ENCODE data around the gene LPCAT3. TPM values are rescaled to one million over a fixed set of nuclear protein-coding genes. Genes with fewer than 3 reads are reported as not detected.
"Not testable (repeated sequence)": the region's sequence is repeated elsewhere in the genome, so short reads cannot be mapped to it uniquely, and the experiment has no call there.

The LPCAT3 gene
- 100 to 1,000 TPM in 1 of 8 experiments, 10 to 100 TPM in 5, 1 to 10 TPM in 2; 7.8 to 168 (median 19.7) TPM for total RNA-seq

GRCh38 chr12:7018350-7019042 is at the start of gene LPCAT3:
Gene LPCAT3 (minus strand): TSS chr12:7018476. CDS start chr12:7018424, 52 bp downstream.
- peak within 1 kb of the TSS; percentile 24 to 56 for H3K27ac ChIP-seq
- WGBS, 10 experiments: 0 to 5% (median 0%) methylated on average over 3 to 13 of the region's 77 CpGs; no CpG with 5 or more reads in 4 of the 10 experiments

GRCh38 chr12:7067096-7067495 is 48.8 kb upstream of the LPCAT3 start:
- Histone ChIP-seq H3K4me1 (replicated peaks in 1 of 2) (no peaks in the 10 kb centered on the region), H3K27ac (no peak overlapping the region), H3K4me3 (no peak overlapping the region)
- ATAC-seq (replicated peaks in 6 of 8): peak in 1 of 8 experiments; percentile 32
- in situ Hi-C loops (cut with MboI; ENCODE audit: low pct_unique_long_range_greater_than_20kb in 2 of 9, low sequenced_read_pairs in 9 of 9, unreplicated experiment in 9 of 9): no loop called here
- 47 to 88% (median 59%) methylated on average over 1 to 5 of the region's 7 CpGs; no CpG with 5 or more reads in 2 of the 10 experiments for WGBS, 10 experiments

More at GRCh38 chr12:7018350-7019042, at the start of gene LPCAT3:
- ATAC-seq (replicated peaks in 6 of 8): peak; percentile 84 to 94 (median 92)
- Histone ChIP-seq H3K4me1 (replicated peaks in 1 of 2) (peaks cover 7 to 8% of the 10 kb centered on the region in 2 donors), H3K4me3 (peak within 1 kb of the TSS; percentile 61 to 98 (median 94))
- in situ Hi-C loops (cut with MboI; ENCODE audit: low pct_unique_long_range_greater_than_20kb in 2 of 9, low sequenced_read_pairs in 9 of 9, unreplicated experiment in 9 of 9): no loop called here

- Histone ChIP-seq H3K4me3 (no peak overlapping the region), H3K27ac (no peak overlapping the region), H3K4me1 (replicated peaks in 1 of 2) (no peaks in the 10 kb centered on the region)
- in situ Hi-C loops (cut with MboI; ENCODE audit: low pct_unique_long_range_greater_than_20kb in 2 of 9, low sequenced_read_pairs in 9 of 9, unreplicated experiment in 9 of 9): no loop called here
- 42 to 100% (median 82%) methylated on average over 1 to 2 of the region's 2 CpGs; no CpG with 5 or more reads in 4 of the 10 experiments for WGBS, 10 experiments
- ATAC-seq (replicated peaks in 6 of 8): no peak
Measured at GRCh38 chr12:7066596-7066995, 48.3 kb upstream of the LPCAT3 start.

GRCh38 chr12:7065073-7065623 is 46.9 kb upstream of the LPCAT3 start:
- Histone ChIP-seq H3K4me3 (no peak overlapping the region), H3K4me1 (replicated peaks in 1 of 2) (no peaks in the 10 kb centered on the region), H3K27ac (no peak overlapping the region)
- no peak for ATAC-seq (replicated peaks in 6 of 8)
- in situ Hi-C loops (cut with MboI; ENCODE audit: low pct_unique_long_range_greater_than_20kb in 2 of 9, low sequenced_read_pairs in 9 of 9, unreplicated experiment in 9 of 9): no loop called here
- 17 to 94% (median 77%) methylated on average over 1 to 6 of the region's 7 CpGs for WGBS, 10 experiments

- Histone ChIP-seq H3K27ac (no peak overlapping the region), H3K4me1 (replicated peaks in 1 of 2) (no peaks in the 10 kb centered on the region), H3K4me3 (no peak overlapping the region)
- WGBS, 10 experiments: 8 to 92% (median 73%) methylated on average over 1 to 3 of the region's 3 CpGs; no CpG with 5 or more reads in 2 of the 10 experiments
- no peak for ATAC-seq (replicated peaks in 6 of 8)
- in situ Hi-C loops (cut with MboI; ENCODE audit: low pct_unique_long_range_greater_than_20kb in 2 of 9, low sequenced_read_pairs in 9 of 9, unreplicated experiment in 9 of 9): no loop called here
Measured at GRCh38 chr12:7064516-7064915, 46.2 kb upstream of the LPCAT3 start.

GRCh38 chr12:7061596-7061995 is 43.3 kb upstream of the LPCAT3 start:
- 14 to 100% (median 88%) methylated on average over 1 to 7 of the region's 7 CpGs; no CpG with 5 or more reads in 2 of the 10 experiments for WGBS, 10 experiments
- ATAC-seq (replicated peaks in 6 of 8): no peak
- in situ Hi-C loops (cut with MboI; ENCODE audit: low pct_unique_long_range_greater_than_20kb in 2 of 9, low sequenced_read_pairs in 9 of 9, unreplicated experiment in 9 of 9): no loop called here
- no peak overlapping the region for H3K4me3 ChIP-seq
- H3K27ac ChIP-seq: no peak overlapping the region
- H3K4me1 ChIP-seq (replicated peaks in 1 of 2): no peaks in the 10 kb centered on the region

GRCh38 chr12:7061138-7061537 is 42.9 kb upstream of the LPCAT3 start:
- peak in 1 of 8 experiments; percentile 1 for ATAC-seq (replicated peaks in 6 of 8)
- in situ Hi-C loops (cut with MboI; ENCODE audit: low pct_unique_long_range_greater_than_20kb in 2 of 9, low sequenced_read_pairs in 9 of 9, unreplicated experiment in 9 of 9): no loop called here

GRCh38 chr12:7060353-7060954 is 42.2 kb upstream of the LPCAT3 start, which contains the start of gene C1S:
Gene C1S (plus strand): TSS chr12:7060718. CDS start chr12:7061913, 1,195 bp downstream.
- in situ Hi-C loops (cut with MboI; ENCODE audit: low pct_unique_long_range_greater_than_20kb in 2 of 9, low sequenced_read_pairs in 9 of 9, unreplicated experiment in 9 of 9): no loop called here
- 0 to 71% (median 35%) methylated on average over 1 to 7 of the region's 10 CpGs for WGBS, 10 experiments
- ATAC-seq (replicated peaks in 6 of 8): peak; percentile 66 to 99 (median 87)
- no peaks in the 10 kb centered on the region for H3K4me1 ChIP-seq (replicated peaks in 1 of 2)
- H3K27ac ChIP-seq: no peak within 1 kb of the TSS
- H3K4me3 ChIP-seq: no peak within 1 kb of the TSS

More at GRCh38 chr12:7061138-7061537, 42.9 kb upstream of the LPCAT3 start:
- WGBS, 10 experiments: 9 to 88% (median 72%) methylated on average over 2 to 11 of the region's 13 CpGs; no CpG with 5 or more reads in 2 of the 10 experiments
- H3K4me3 ChIP-seq: no peak overlapping the region
- H3K27ac ChIP-seq: no peak overlapping the region
- no peaks in the 10 kb centered on the region for H3K4me1 ChIP-seq (replicated peaks in 1 of 2)

GRCh38 chr12:7059780-7060179 is 41.5 kb upstream of the LPCAT3 start:
- in situ Hi-C loops (cut with MboI; ENCODE audit: low pct_unique_long_range_greater_than_20kb in 2 of 9, low sequenced_read_pairs in 9 of 9, unreplicated experiment in 9 of 9): no loop called here
- Histone ChIP-seq H3K4me3 (no peak overlapping the region), H3K27ac (no peak overlapping the region), H3K4me1 (replicated peaks in 1 of 2) (no peaks in the 10 kb centered on the region)
- ATAC-seq (replicated peaks in 6 of 8): no peak
- WGBS, 10 experiments: 53 to 95% (median 81%) methylated on average over 2 to 4 of the region's 4 CpGs; no CpG with 5 or more reads in 3 of the 10 experiments

- no peak for ATAC-seq (replicated peaks in 6 of 8)
- no peak overlapping the region for H3K4me3 ChIP-seq
- no peaks in the 10 kb centered on the region for H3K4me1 ChIP-seq (replicated peaks in 1 of 2)
- in situ Hi-C loops (cut with MboI; ENCODE audit: low pct_unique_long_range_greater_than_20kb in 2 of 9, low sequenced_read_pairs in 9 of 9, unreplicated experiment in 9 of 9): no loop called here
- no peak overlapping the region for H3K27ac ChIP-seq
- 60 to 100% (median 90%) methylated on average over 1 to 8 of the region's 9 CpGs; no CpG with 5 or more reads in 2 of the 10 experiments for whole genome bisulfite sequencing, 10 experiments
Measured at GRCh38 chr12:7058850-7059395, 40.6 kb upstream of the LPCAT3 start.

GRCh38 chr12:7058163-7058845 is 40.0 kb upstream of the LPCAT3 start:
- Histone ChIP-seq H3K4me3 (no peak overlapping the region), H3K27ac (no peak overlapping the region), H3K4me1 (replicated peaks in 1 of 2) (no peaks in the 10 kb centered on the region)
- in situ Hi-C loops (cut with MboI; ENCODE audit: low pct_unique_long_range_greater_than_20kb in 2 of 9, low sequenced_read_pairs in 9 of 9, unreplicated experiment in 9 of 9): no loop called here
- ATAC-seq (replicated peaks in 6 of 8): peak in 2 of 8 experiments; percentile 9 to 54
- WGBS, 10 experiments: 17 to 81% (median 80%) methylated on average over 1 to 3 of the region's 3 CpGs; no CpG with 5 or more reads in 6 of the 10 experiments

- H3K4me3 ChIP-seq; H3K4me1 ChIP-seq (replicated peaks in 1 of 2); in situ Hi-C loops (cut with MboI; ENCODE audit: low pct_unique_long_range_greater_than_20kb in 2 of 9, low sequenced_read_pairs in 9 of 9, unreplicated experiment in 9 of 9); H3K27ac ChIP-seq; ATAC-seq (replicated peaks in 6 of 8): not testable (repeated sequence)
- 67 to 100% (median 96%) methylated on average over 1 to 2 of the region's 2 CpGs; no CpG with 5 or more reads in 4 of the 10 experiments for WGBS, 10 experiments
Measured at GRCh38 chr12:7055736-7056135, 37.5 kb upstream of the LPCAT3 start.

Data from motor neuron (in vitro differentiated cells).